H9 (cell line): ENCODE results near the gene IFIT5. TPM values are rescaled to one million over a fixed set of nuclear protein-coding genes. Genes with fewer than 3 reads are reported as not detected.

Source experiments
- DNase-seq: peaks from one replicate; pipeline ENCODE4 v3.0.0-alpha.2; 2017
- H2AFZ ChIP-seq: one replicate; pipeline ENCODE4 v1.6.1; 2013; ENCODE audit warnings: mild to moderate bottlenecking, low read length, control low read depth, moderate library complexity
- H2AK5ac ChIP-seq: 2 replicates; pipeline ENCODE4 v1.6.1; 2013; ENCODE audit warnings: low read length, control low read depth, mixed read lengths; ENCODE audit not compliant: insufficient read length
- H2BK120ac ChIP-seq: one replicate; pipeline ENCODE4 v1.6.1; 2013; ENCODE audit warnings: low read depth, mild to moderate bottlenecking, low read length, control low read depth, inconsistent platforms; ENCODE audit not compliant: poor library complexity, severe bottlenecking
- H2BK12ac ChIP-seq: 2 replicates; pipeline ENCODE4 v1.6.1; 2013; ENCODE audit warnings: low read length, control low read depth, mixed read lengths, low read depth; ENCODE audit not compliant: insufficient read length
- H2BK15ac ChIP-seq: 2 replicates; pipeline ENCODE4 v1.6.1; 2013; ENCODE audit warnings: low read depth, low read length, control low read depth
- H2BK20ac ChIP-seq: one replicate; pipeline ENCODE4 v1.6.1; 2013; ENCODE audit warnings: low read depth, mild to moderate bottlenecking, low read length, control low read depth, inconsistent platforms; ENCODE audit not compliant: poor library complexity, severe bottlenecking
- H2BK5ac ChIP-seq: 2 replicates; pipeline ENCODE4 v1.6.1; 2013; ENCODE audit warnings: low read length, control low read depth, mixed read lengths; ENCODE audit not compliant: insufficient read length
- H3K14ac ChIP-seq: 2 replicates; pipeline ENCODE4 v1.6.1; 2013; ENCODE audit warnings: low read length, control low read depth; ENCODE audit not compliant: insufficient read depth
- H3K18ac ChIP-seq: 2 replicates; pipeline ENCODE4 v1.6.1; 2013; ENCODE audit warnings: low read depth, mild to moderate bottlenecking, mixed read lengths, low read length, control low read depth; ENCODE audit not compliant: insufficient read length
- H3K23ac ChIP-seq: 2 replicates; pipeline ENCODE4 v1.6.1; 2013; ENCODE audit warnings: low read length, control low read depth, mixed read lengths, low read depth; ENCODE audit not compliant: insufficient read length
- H3K23me2 ChIP-seq: 2 replicates; pipeline ENCODE4 v1.6.1; 2013; ENCODE audit warnings: low read depth, mild to moderate bottlenecking, mixed read lengths, low read length, control low read depth; ENCODE audit not compliant: insufficient read length, poor library complexity, severe bottlenecking
- H3K27ac ChIP-seq: 2 replicates; pipeline ENCODE4 v1.5.1; 2013; ENCODE audit warnings: low read length, control low read depth, mixed read lengths, low read depth; ENCODE audit not compliant: insufficient read length
- H3K27me3 ChIP-seq: 2 replicates; pipeline ENCODE4 v1.6.1; 2013; ENCODE audit warnings: low read length, control low read depth, inconsistent platforms; ENCODE audit not compliant: insufficient read depth
- H3K4ac ChIP-seq: 2 replicates; pipeline ENCODE4 v1.6.1; 2013; ENCODE audit warnings: low read depth, mild to moderate bottlenecking, control low read depth, inconsistent platforms, low read length, moderate library complexity
- H3K4me1 ChIP-seq: 2 replicates; pipeline ENCODE4 v1.6.1; 2013; ENCODE audit warnings: low read length, control low read depth, inconsistent platforms; ENCODE audit not compliant: insufficient read depth
- H3K4me2 ChIP-seq: 2 replicates; pipeline ENCODE4 v1.6.1; 2013; ENCODE audit warnings: low read length, control low read depth, mixed read lengths; ENCODE audit not compliant: insufficient read length, insufficient read depth
- H3K56ac ChIP-seq: 2 replicates; pipeline ENCODE4 v1.6.1; 2013; ENCODE audit warnings: low read depth, mild to moderate bottlenecking, mixed read lengths, low read length, control low read depth; ENCODE audit not compliant: insufficient read length
- H3K79me1 ChIP-seq: 2 replicates; pipeline ENCODE4 v1.6.1; 2013; ENCODE audit warnings: low read depth, mild to moderate bottlenecking, moderate library complexity, low read length, control low read depth, inconsistent platforms; ENCODE audit not compliant: insufficient read depth, poor library complexity, severe bottlenecking
- H3K79me2 ChIP-seq: 2 replicates; pipeline ENCODE4 v1.6.1; 2013; ENCODE audit warnings: low read length, control low read depth, inconsistent platforms; ENCODE audit not compliant: insufficient read depth
- H3K9ac ChIP-seq: 2 replicates; pipeline ENCODE4 v1.6.1; 2013; ENCODE audit warnings: low read length, control low read depth, mixed read lengths; ENCODE audit not compliant: insufficient read length; ENCODE audit errors: extremely low read depth
- H3K9me3 ChIP-seq: one replicate; pipeline ENCODE4 v1.6.1; 2013; ENCODE audit warnings: low read depth, low read length, inconsistent platforms; ENCODE audit not compliant: control insufficient read depth
- H3T11ph ChIP-seq: one replicate; pipeline ENCODE4 v1.6.1; 2013; ENCODE audit warnings: mild to moderate bottlenecking, low read length, control low read depth, inconsistent platforms
- H4K20me1 ChIP-seq: one replicate; pipeline ENCODE4 v1.6.1; 2013; ENCODE audit not compliant: control insufficient read depth, insufficient read length, insufficient read depth
- H4K5ac ChIP-seq: 2 replicates; pipeline ENCODE4 v1.6.1; 2013; ENCODE audit warnings: low read depth, mild to moderate bottlenecking, mixed read lengths, low read length, control low read depth; ENCODE audit not compliant: insufficient read length
- H4K8ac ChIP-seq: replicated peaks from 2 replicates; pipeline ENCODE4 v1.6.1; 2013; ENCODE audit warnings: low read length, control low read depth, mixed read lengths, low read depth; ENCODE audit not compliant: insufficient read length
- H4K91ac ChIP-seq: 2 replicates; pipeline ENCODE4 v1.6.1; 2013; ENCODE audit warnings: low read depth, mild to moderate bottlenecking, moderate library complexity, mixed read lengths, low read length, control low read depth; ENCODE audit not compliant: insufficient read length
- H3K27ac Mint-ChIP-seq, 3 experiments: 2 replicates in 2 of 3; 3 replicates in 1 of 3; pipeline ENCODE4 v1.8.0; 2020 to 2021; ENCODE audit warnings: mixed read lengths in 3 of 3, mild to moderate bottlenecking in 1 of 3, moderate library complexity in 1 of 3
- H3K27me3 Mint-ChIP-seq: 2 replicates; pipeline ENCODE4 v1.8.0; 2021; ENCODE audit warnings: low read depth, mild to moderate bottlenecking, moderate library complexity, mixed read lengths
- H3K36me3 Mint-ChIP-seq, 3 experiments: 2 replicates in 2 of 3; 3 replicates in 1 of 3; pipeline ENCODE4 v1.8.0; 2020 to 2021; ENCODE audit warnings: low read depth in 3 of 3, mixed read lengths in 3 of 3; ENCODE audit not compliant: insufficient read depth in 1 of 3
- H3K4me1 Mint-ChIP-seq, 2 experiments: 2 replicates each; pipeline ENCODE4 v1.8.0; 2020; ENCODE audit warnings: mixed read lengths in 2 of 2
- H3K4me3 Mint-ChIP-seq, 2 experiments: 2 replicates in 1 of 2; 3 replicates in 1 of 2; pipeline ENCODE4 v1.8.0; 2020 to 2021; ENCODE audit warnings: mild to moderate bottlenecking in 2 of 2, mixed read lengths in 2 of 2, moderate library complexity in 1 of 2
- H3K9me3 Mint-ChIP-seq, 2 experiments: 2 replicates in 1 of 2; 3 replicates in 1 of 2; pipeline ENCODE4 v1.8.0; 2020; ENCODE audit warnings: mild to moderate bottlenecking in 2 of 2, mixed read lengths in 2 of 2, moderate library complexity in 1 of 2
- CTCF ChIP-seq: fragments of 200-600 bp; sonication (generic); conservative IDR thresholded peaks from 3 replicates; pipeline ENCODE4 v1.8.0; 2021; ENCODE audit warnings: antibody characterized with exemption, mild to moderate bottlenecking
- WGBS: extraction: QIAGEN DNeasy Blood & Tissue Kit; methylation state at CpG from one replicate; pipeline ENCODE4 v1.1.7; 2013; ENCODE audit warnings: missing lambda C conversion rate, low lambda C conversion rate, mixed read lengths; ENCODE audit not compliant: insufficient read length; ENCODE audit errors: extremely low coverage; 5-methylcytosine and 5-hydroxymethylcytosine counted together
- total RNA-seq: library from RNA; stranded (reverse); gene quantifications from 2 replicates; pipeline ENCODE4 v1.2.1, GENCODE V29; 2021

IFIT5 gene
- total RNA-seq, 1 experiment from 2014 or later: 2.3 TPM

GRCh38 chr10:89416465-89416864, 2.1 kb downstream of the IFIT5 start:
- Histone ChIP-seq H4K8ac (no peak overlapping the region), H4K91ac (no peak overlapping the region), H3K4me2 (no peak overlapping the region), H3K56ac (no peak overlapping the region), H2AFZ (no peak overlapping the region), H3K79me1 (no peaks in the 10 kb centered on the region), H2BK120ac (no peak overlapping the region), H3K27me3 (peaks cover 2% of the 10 kb centered on the region; the same call in 1 of the 2 replicates), H3K9ac (no peak overlapping the region), H2AK5ac (no peak overlapping the region), H3K79me2 (no peaks in the 10 kb centered on the region), H2BK5ac (no peak overlapping the region), H2BK15ac (no peak overlapping the region), H3T11ph (no peak overlapping the region), H4K20me1 (no peaks in the 10 kb centered on the region), H2BK12ac (no peak overlapping the region), H4K5ac (no peak overlapping the region), H2BK20ac (no peak overlapping the region), H3K9me3 (no peaks in the 10 kb centered on the region), H3K18ac (no peak overlapping the region), H3K4me1 (no peaks in the 10 kb centered on the region; the same call in 1 of the 2 replicates), H3K23ac (no peak overlapping the region), H3K4ac (no peak overlapping the region), H3K14ac (no peak overlapping the region), H3K27ac (no peak overlapping the region), H3K23me2 (peaks cover 9% of the 10 kb centered on the region)
- DNase-seq: no peak
- WGBS: no CpG with 5 or more reads among the region's 1 CpG
- peaks cover 1 to 9% of the 10 kb centered on the region in 2 experiments; a peak in 3 of 5 replicates for H3K9me3 Mint-ChIP-seq
- no peak for TF ChIP-seq CTCF
- no peak overlapping the region for H3K4me3 Mint-ChIP-seq
- no peak overlapping the region for H3K27ac Mint-ChIP-seq
- H3K27me3 Mint-ChIP-seq: peaks cover 27% of the 10 kb centered on the region
- H3K36me3 Mint-ChIP-seq: peaks cover 3 to 11% (median 9%) of the 10 kb centered on the region in 3 experiments; a peak in 6 of 7 replicates
- H3K4me1 Mint-ChIP-seq: peaks cover 19 to 27% of the 10 kb centered on the region in 2 experiments
